A375 (cell line): ENCODE data around the gene CGA. TPM values are rescaled to one million over a fixed set of nuclear protein-coding genes. Genes with fewer than 3 reads are reported as not detected.

ENCODE experiments used
- total RNA-seq: library from RNA; depleted of rRNA; stranded (reverse); fragments of >200 nt; shearing (Covaris generic); gene quantifications from 2 replicates; pipeline ENCODE4 v1.2.3, GENCODE V29; 2014; rRNA removed

CGA gene
- total RNA-seq, result not detected in 2 replicates

DNA sequence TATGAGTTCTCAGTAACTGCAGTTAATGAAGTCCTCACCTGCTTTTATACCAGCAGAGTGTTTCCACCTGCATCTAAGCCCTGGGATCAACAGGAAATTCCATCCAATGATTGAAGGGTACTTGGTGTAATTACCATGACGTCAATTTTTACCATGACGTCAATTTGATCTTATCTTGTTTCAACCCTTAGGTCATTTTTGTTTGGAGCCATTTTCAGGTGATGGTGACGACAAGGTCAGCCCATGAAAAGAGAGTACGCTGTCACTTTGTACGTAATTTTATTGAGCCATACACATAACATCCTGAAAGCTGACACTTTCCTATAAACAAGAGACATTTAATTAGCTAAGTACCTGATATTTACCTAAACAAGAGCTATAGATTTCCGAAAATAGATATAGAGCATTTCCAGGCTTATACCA is at the start of gene CGA:
Gene CGA, minus strand, starts transcription at position 20 of the 423 bp plus-strand sequence. CDS start 6,906 bp downstream, outside the sequence.

Other genes starting within 250 kb of the CGA start
- gene HTR1E, start 157.6 kb downstream of the CGA start, total RNA-seq, result not detected in 2 replicates
- gene ZNF292, start 60.5 kb upstream of the CGA start, total RNA-seq, result 8.5 and 10.9 TPM in 2 replicates
- gene SMIM8, start 227.5 kb upstream of the CGA start, total RNA-seq, result 2.7 and 2.8 TPM in 2 replicates
- gene GJB7, start 234.2 kb upstream of the CGA start, total RNA-seq, result 0.30 TPM in 1 of 2 replicates, not detected in the other
- 0.82 and 2.0 TPM in 2 replicates for gene C6orf163, start 249.7 kb upstream of the CGA start, total RNA-seq